ENCODE data around the gene KRR1. TPM values are rescaled to one million over a fixed set of nuclear protein-coding genes. Genes with fewer than 3 reads are reported as not detected.

KRR1 gene
- total and polyA plus RNA-seq, 2 donors from 2014 or later: 20.0 to 50.7 TPM

- Histone ChIP-seq H3K4me3 (ENCODE audit: low read length in 3 of 3) (peak overlapping the region; percentile 53 to 71 (median 55)), H3K27me3 (ENCODE audit: control insufficient read depth, insufficient read depth, low read length) (no peaks in the 10 kb centered on the region), H3K4me1 (ENCODE audit: control insufficient read depth in 2 of 3, insufficient read depth in 2 of 3, low read depth in 1 of 3, low read length in 3 of 3) (no peaks in the 10 kb centered on the region), H3K9ac (ENCODE audit: low read length in 3 of 3) (peak overlapping the region; percentile 22 to 53 (median 42)), H3K36me3 (ENCODE audit: control insufficient read depth in 2 of 3, insufficient read depth in 3 of 3, low read length in 3 of 3) (no peaks in the 10 kb centered on the region), H3K9me3 (ENCODE audit: control insufficient read depth in 2 of 3, insufficient read depth in 1 of 3, low read length in 3 of 3) (no peaks in the 10 kb centered on the region), H3K27ac (ENCODE audit: low read depth in 2 of 2, low read length in 2 of 2) (peak overlapping the region; percentile 47 to 76)
- FAIRE-seq (no peak), DNase-seq (no peak)
- intact Hi-C loops (cut with DNase I): no loop called here
- no peak for TF ChIP-seq CTCF (IDR thresholded peaks at IDR 0.05; ENCODE audit: borderline replicate concordance, extremely low read depth, insufficient read depth)
Observed at GRCh38 chr12:75481013-75481705, 30.2 kb downstream of the KRR1 start.

GRCh38 chr12:75480469-75480949 is 30.9 kb downstream of the KRR1 start, which contains the start of gene GLIPR1:
GLIPR1 (plus strand) TSS chr12:75480755; CDS start chr12:75480881, 126 bp downstream.
- Histone ChIP-seq H3K9ac (ENCODE audit: low read length in 3 of 3) (peak within 1 kb of the TSS; percentile 22 to 53 (median 42)), H3K36me3 (ENCODE audit: control insufficient read depth in 2 of 3, insufficient read depth in 3 of 3, low read length in 3 of 3) (no peaks in the 10 kb centered on the region), H3K27ac (ENCODE audit: low read depth in 2 of 2, low read length in 2 of 2) (peak within 1 kb of the TSS; percentile 47 to 76), H3K4me3 (ENCODE audit: low read length in 3 of 3) (peak within 1 kb of the TSS; percentile 53 to 71 (median 55)), H3K9me3 (ENCODE audit: control insufficient read depth in 2 of 3, insufficient read depth in 1 of 3, low read length in 3 of 3) (no peaks in the 10 kb centered on the region), H3K4me1 (ENCODE audit: control insufficient read depth in 2 of 3, insufficient read depth in 2 of 3, low read depth in 1 of 3, low read length in 3 of 3) (no peaks in the 10 kb centered on the region), H3K27me3 (ENCODE audit: control insufficient read depth, insufficient read depth, low read length) (no peaks in the 10 kb centered on the region)
- intact Hi-C loops (cut with DNase I): no loop called here
- FAIRE-seq (no peak), DNase-seq (peak in 4 of 5 donors; percentile 27 to 87 (median 62))
- TF ChIP-seq CTCF (IDR thresholded peaks at IDR 0.05; ENCODE audit: borderline replicate concordance, extremely low read depth, insufficient read depth): no peak

- no peaks in the 10 kb centered on the region for H3K9me3 ChIP-seq (ENCODE audit: control insufficient read depth in 2 of 3, insufficient read depth in 1 of 3, low read length in 3 of 3)
- TF ChIP-seq CTCF (IDR thresholded peaks at IDR 0.05; ENCODE audit: borderline replicate concordance, extremely low read depth, insufficient read depth): no peak
- DNase-seq (peak in 1 of 5 donors; percentile 19), FAIRE-seq (no peak)
- H3K4me1 ChIP-seq (ENCODE audit: control insufficient read depth in 2 of 3, insufficient read depth in 2 of 3, low read depth in 1 of 3, low read length in 3 of 3): no peaks in the 10 kb centered on the region
- intact Hi-C loops (cut with DNase I): no loop called here
- H3K27me3 ChIP-seq (ENCODE audit: control insufficient read depth, insufficient read depth, low read length): no peaks in the 10 kb centered on the region
- H3K4me3 ChIP-seq (ENCODE audit: low read length in 3 of 3): peak overlapping the region; percentile 38 to 71 (median 53)
- H3K36me3 ChIP-seq (ENCODE audit: control insufficient read depth in 2 of 3, insufficient read depth in 3 of 3, low read length in 3 of 3): no peaks in the 10 kb centered on the region
- peak overlapping the region; percentile 33 to 59 for H3K27ac ChIP-seq (ENCODE audit: low read depth in 2 of 2, low read length in 2 of 2)
- H3K9ac ChIP-seq (ENCODE audit: low read length in 3 of 3): peak overlapping the region in 2 of 3 donors; percentile 15 to 53
Observed at GRCh38 chr12:75479963-75480461, 31.4 kb downstream of the KRR1 start.
